Mesenchymal stem cell (in vitro differentiated cells and primary cell): Measurements from ENCODE around the gene TMEM107.
"Not testable (repeated sequence)": the region's sequence is repeated elsewhere in the genome, so short reads cannot be mapped to it uniquely, and the experiment has no call there.

ENCODE experiments used
- DNase-seq: peaks from one replicate; pipeline ENCODE4 v3.0.0-alpha.2; 2013
- H2AFZ ChIP-seq: one replicate; pipeline ENCODE4 v1.6.1; 2013; ENCODE audit warnings: low read depth, mild to moderate bottlenecking, control low read depth, inconsistent platforms, low read length, moderate library complexity
- H2AK5ac ChIP-seq: 2 replicates; pipeline ENCODE4 v1.6.1; 2013; ENCODE audit warnings: low read length, moderate library complexity, mild to moderate bottlenecking, inconsistent platforms; ENCODE audit not compliant: severe bottlenecking
- H2BK120ac ChIP-seq: one replicate; pipeline ENCODE4 v1.6.1; 2013; ENCODE audit warnings: low read depth, mild to moderate bottlenecking, inconsistent platforms, low read length, moderate library complexity
- H2BK12ac ChIP-seq, 2 experiments: one replicate each; pipeline ENCODE4 v1.6.1; 2013; ENCODE audit warnings: inconsistent platforms in 2 of 2, low read length in 2 of 2, mild to moderate bottlenecking in 2 of 2, moderate library complexity in 2 of 2, control low read depth in 1 of 2
- H2BK15ac ChIP-seq: one replicate; pipeline ENCODE4 v1.6.1; 2013; ENCODE audit warnings: mild to moderate bottlenecking, low read depth, inconsistent platforms; ENCODE audit not compliant: poor library complexity, severe bottlenecking
- H2BK5ac ChIP-seq: 2 replicates; pipeline ENCODE4 v1.6.1; 2013; ENCODE audit warnings: low read depth, mild to moderate bottlenecking, low read length, control low read depth, inconsistent platforms; ENCODE audit not compliant: poor library complexity, severe bottlenecking
- H3K14ac ChIP-seq, 2 experiments: one replicate each; pipeline ENCODE4 v1.6.1; 2013; ENCODE audit warnings: inconsistent platforms in 2 of 2, low read length in 2 of 2, control low read depth in 1 of 2, mild to moderate bottlenecking in 1 of 2, moderate library complexity in 1 of 2
- H3K18ac ChIP-seq, 2 experiments: one replicate each; pipeline ENCODE4 v1.6.1; 2013; ENCODE audit warnings: inconsistent platforms in 2 of 2, low read length in 2 of 2, control low read depth in 1 of 2, low read depth in 1 of 2, mild to moderate bottlenecking in 1 of 2
- H3K23ac ChIP-seq, 2 experiments: one replicate each; pipeline ENCODE4 v1.6.1; 2013; ENCODE audit warnings: inconsistent platforms in 2 of 2, low read length in 2 of 2, mild to moderate bottlenecking in 2 of 2, moderate library complexity in 2 of 2, control low read depth in 1 of 2
- H3K27ac ChIP-seq: 2 replicates; pipeline ENCODE4 v1.5.1; 2013; ENCODE audit warnings: mild to moderate bottlenecking, moderate library complexity, low read length, control low read depth, inconsistent platforms; ENCODE audit not compliant: poor library complexity, severe bottlenecking
- H3K27me3 ChIP-seq, 2 experiments: 2 replicates each; pipeline versions ENCODE4 v1.6.1 to v1.7.0; 2013; ENCODE audit warnings: low read length in 2 of 2, mild to moderate bottlenecking in 2 of 2, moderate library complexity in 2 of 2, control low read depth in 1 of 2, inconsistent platforms in 1 of 2; ENCODE audit not compliant: control insufficient read depth in 1 of 2, insufficient read depth in 1 of 2
- H3K36me3 ChIP-seq, 2 experiments: 2 replicates each; pipeline versions ENCODE4 v1.6.1 to v1.7.0; 2013; ENCODE audit warnings: low read length in 2 of 2, control low read depth in 1 of 2, inconsistent platforms in 1 of 2, low read depth in 1 of 2, mild to moderate bottlenecking in 1 of 2; ENCODE audit not compliant: insufficient read depth in 2 of 2, control insufficient read depth in 1 of 2
- H3K4ac ChIP-seq, 2 experiments: one replicate each; pipeline ENCODE4 v1.6.1; 2013; ENCODE audit warnings: inconsistent platforms in 2 of 2, low read length in 2 of 2, mild to moderate bottlenecking in 2 of 2, moderate library complexity in 2 of 2, control low read depth in 1 of 2, low read depth in 1 of 2
- H3K4me1 ChIP-seq: 2 replicates; pipeline ENCODE4 v1.6.1; 2013; ENCODE audit warnings: low read depth, low read length, control low read depth; ENCODE audit not compliant: control insufficient read depth, insufficient read depth
- H3K4me2 ChIP-seq: 2 replicates; pipeline ENCODE4 v1.6.1; 2013; ENCODE audit warnings: low read length, mild to moderate bottlenecking, inconsistent platforms; ENCODE audit not compliant: poor library complexity, severe bottlenecking
- H3K4me3 ChIP-seq, 2 experiments: 2 replicates each; pipeline versions ENCODE4 v1.5.1 to v1.7.0; 2013; ENCODE audit warnings: low read length in 2 of 2, mild to moderate bottlenecking in 2 of 2, control low read depth in 1 of 2, low read depth in 1 of 2; ENCODE audit not compliant: insufficient read depth in 1 of 2
- H3K79me1 ChIP-seq: replicated peaks from 2 replicates; pipeline ENCODE4 v1.6.1; 2013; ENCODE audit warnings: mild to moderate bottlenecking, control low read depth, low read length, inconsistent platforms; ENCODE audit not compliant: poor library complexity, severe bottlenecking
- H3K9ac ChIP-seq: 2 replicates; pipeline ENCODE4 v1.7.0; 2013; ENCODE audit warnings: mild to moderate bottlenecking, low read length, moderate library complexity
- H3K9me3 ChIP-seq: 2 replicates; pipeline ENCODE4 v1.7.0; 2013; ENCODE audit warnings: mild to moderate bottlenecking, low read length; ENCODE audit not compliant: control insufficient read depth
- H4K8ac ChIP-seq: one replicate; pipeline ENCODE4 v1.6.1; 2013; ENCODE audit warnings: inconsistent platforms, mild to moderate bottlenecking, low read length, moderate library complexity
- H4K91ac ChIP-seq: one replicate; pipeline ENCODE4 v1.6.1; 2013; ENCODE audit warnings: mild to moderate bottlenecking, low read length, inconsistent platforms
- WGBS: methylation state at CpG from one replicate; pipeline ENCODE4 v1.1.7; 2013; ENCODE audit warnings: mixed read lengths; 5-methylcytosine and 5-hydroxymethylcytosine counted together

TMEM107 gene

GRCh38 chr17:8173056-8173870 lies 2.9 kb downstream of the TMEM107 start:
- H3K9me3 ChIP-seq: no peaks in the 10 kb centered on the region
- H2BK15ac ChIP-seq: no peak overlapping the region
- peak overlapping the region in 1 of 2 experiments; percentile 68 for H3K4me3 ChIP-seq
- no peak overlapping the region for H3K14ac ChIP-seq
- WGBS: 3% methylated on average over 23 of the region's 23 CpGs
- no peak overlapping the region for H3K4ac ChIP-seq
- H3K4me1 ChIP-seq: peaks cover 18% of the 10 kb centered on the region
- no peak overlapping the region for H2AK5ac ChIP-seq
- peaks cover 8% of the 10 kb centered on the region for H3K79me1 ChIP-seq
- peak overlapping the region; percentile 68 for H2BK5ac ChIP-seq
- H3K4me2 ChIP-seq: peak overlapping the region; percentile 66
- H3K9ac ChIP-seq: peak overlapping the region; percentile 93
- no peak overlapping the region for H3K23ac ChIP-seq
- no peaks in the 10 kb centered on the region for H3K27me3 ChIP-seq
- no peak overlapping the region for H4K91ac ChIP-seq
- H3K18ac ChIP-seq: no peak overlapping the region
- DNase-seq: peak; percentile 99
- H3K36me3 ChIP-seq: no peaks in the 10 kb centered on the region
- no peak overlapping the region for H4K8ac ChIP-seq
- H2AFZ ChIP-seq: no peak overlapping the region
- no peak overlapping the region for H2BK120ac ChIP-seq
- peak overlapping the region; percentile 95 for H3K27ac ChIP-seq
- H2BK12ac ChIP-seq: no peak overlapping the region

GRCh38 chr17:8170186-8170585 lies 6.0 kb downstream of the TMEM107 start:
- not testable (repeated sequence) for H3K9me3 ChIP-seq, DNase-seq, H2AFZ ChIP-seq, H3K36me3 ChIP-seq, H2BK5ac ChIP-seq, H3K4me2 ChIP-seq, H4K91ac ChIP-seq, H3K9ac ChIP-seq, H2BK15ac ChIP-seq, H3K27ac ChIP-seq, H3K23ac ChIP-seq, H2BK12ac ChIP-seq, H3K14ac ChIP-seq, H4K8ac ChIP-seq, H3K4me3 ChIP-seq, H2BK120ac ChIP-seq, H3K79me1 ChIP-seq, H3K27me3 ChIP-seq, H3K18ac ChIP-seq, H3K4ac ChIP-seq, H3K4me1 ChIP-seq, H2AK5ac ChIP-seq
- 98% methylated on average over 8 of the region's 19 CpGs for WGBS

GRCh38 chr17:8167526-8167925 lies 8.7 kb downstream of the TMEM107 start:
- peaks cover 2% of the 10 kb centered on the region for H3K79me1 ChIP-seq
- no peaks in the 10 kb centered on the region for H3K36me3 ChIP-seq
- 93% methylated on average over 3 of the region's 3 CpGs for WGBS
- H3K4ac ChIP-seq: no peak overlapping the region
- no peak overlapping the region for H3K4me2 ChIP-seq
- H3K23ac ChIP-seq: no peak overlapping the region
- no peak overlapping the region for H4K91ac ChIP-seq
- no peak overlapping the region for H2BK15ac ChIP-seq
- H3K9ac ChIP-seq: no peak overlapping the region
- no peak overlapping the region for H2BK120ac ChIP-seq
- no peaks in the 10 kb centered on the region for H3K9me3 ChIP-seq
- no peak overlapping the region for H2BK12ac ChIP-seq
- no peaks in the 10 kb centered on the region for H3K27me3 ChIP-seq
- H3K4me3 ChIP-seq: no peak overlapping the region
- no peak overlapping the region for H4K8ac ChIP-seq
- no peak overlapping the region for H3K18ac ChIP-seq
- H2AFZ ChIP-seq: no peak overlapping the region
- no peak overlapping the region for H3K27ac ChIP-seq
- DNase-seq: no peak
- no peak overlapping the region for H3K14ac ChIP-seq
- H2AK5ac ChIP-seq: no peak overlapping the region
- peaks cover 19% of the 10 kb centered on the region for H3K4me1 ChIP-seq
- H2BK5ac ChIP-seq: no peak overlapping the region

DNA sequence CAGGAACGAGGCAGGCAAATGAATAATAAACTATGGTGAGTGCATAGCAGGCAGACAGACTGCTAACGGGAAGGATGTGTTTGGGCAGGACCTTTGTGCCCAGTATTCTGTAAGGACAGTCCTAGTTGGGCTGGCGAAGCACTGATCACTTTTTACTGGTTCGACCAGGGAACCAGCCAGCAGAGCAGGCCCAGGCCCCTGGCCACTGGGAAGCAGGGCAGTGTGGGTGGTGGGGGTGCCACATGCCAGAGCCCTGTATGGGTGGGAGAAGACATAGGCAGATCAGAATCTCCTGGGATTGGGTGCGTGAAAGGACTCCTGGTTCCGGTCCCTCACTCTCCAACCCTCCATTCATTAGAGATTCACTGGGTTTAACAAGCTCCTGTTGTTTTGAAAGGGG lies 9.4 kb downstream of the TMEM107 start:
- Histone ChIP-seq H3K4me3 (no peak overlapping the region), H2BK15ac (no peak overlapping the region), H2AFZ (no peak overlapping the region), H3K27me3 (no peaks in the 10 kb centered on the region), H3K14ac (no peak overlapping the region), H3K4me2 (no peak overlapping the region), H3K23ac (no peak overlapping the region), H3K4ac (no peak overlapping the region), H2BK120ac (peak overlapping the region; percentile 15), H3K4me1 (peaks cover 21% of the 10 kb centered on the region), H4K91ac (no peak overlapping the region), H2BK12ac (no peak overlapping the region), H4K8ac (no peak overlapping the region), H3K9ac (no peak overlapping the region), H2AK5ac (no peak overlapping the region), H3K18ac (no peak overlapping the region), H3K36me3 (no peaks in the 10 kb centered on the region), H3K79me1 (peaks cover 2% of the 10 kb centered on the region), H2BK5ac (no peak overlapping the region), H3K27ac (no peak overlapping the region), H3K9me3 (no peaks in the 10 kb centered on the region)
- WGBS: 95% methylated on average over 4 of the region's 6 CpGs
- DNase-seq: no peak
